ENCODE data around the gene SYCP3. TPM values are rescaled to one million over a fixed set of nuclear protein-coding genes. Genes with fewer than 3 reads are reported as not detected.
A peak's percentile ranks its signal among the peaks of the same experiment; 100 is the strongest.

The SYCP3 gene
- total and polyA plus RNA-seq, 2 of the 13 experiments (the other 11 are each of a cell fraction or from before 2014, with no cell fraction given), result not detected

DNA sequence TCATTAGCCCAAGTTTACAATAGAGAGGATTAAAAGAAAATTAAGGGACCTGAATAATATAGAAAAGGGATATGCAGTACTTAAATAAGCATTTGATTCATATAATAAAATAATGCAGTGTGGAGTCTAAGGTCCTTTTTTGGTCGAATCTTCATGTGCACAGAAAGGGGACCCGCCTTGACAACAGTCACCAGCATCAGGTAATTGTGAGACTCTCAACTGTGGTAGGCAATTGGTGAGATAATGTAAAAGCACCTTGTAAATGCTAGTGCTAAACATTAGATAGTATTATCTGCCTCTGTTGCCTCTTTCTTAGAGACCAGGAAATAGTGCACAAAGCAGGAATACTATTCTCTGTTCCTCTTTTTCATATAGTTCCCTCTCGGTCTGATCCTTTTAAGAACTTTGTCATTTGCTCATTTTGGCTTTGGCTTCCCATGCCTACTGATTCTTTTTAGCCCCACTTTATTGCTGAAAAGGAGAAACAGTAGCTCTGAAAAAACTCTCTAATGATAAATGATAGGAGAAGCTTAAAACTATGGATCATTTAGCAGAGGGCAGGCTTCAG, 24.3 kb downstream of the SYCP3 start:
- DNase-seq (ENCODE audit: low spot score) (no peak), ATAC-seq (no peak), FAIRE-seq (no peak)
- POLR2A ChIA-PET, result no interaction called here
- 95% methylated on average over 3 of the region's 3 CpGs for WGBS (ENCODE audit: low lambda C conversion rate)
- BruUV-seq (replicated peaks), result no TSS peak
- Histone ChIP-seq H3K4me2 (ENCODE audit: low read depth, low read length) (no peak overlapping the region), H3K27me3 (ENCODE audit: control insufficient read depth in 1 of 2, insufficient read depth in 2 of 2, low read length in 2 of 2) (no peaks in the 10 kb centered on the region; a peak in 1 of 5 replicates), H3K27ac (ENCODE audit: extremely low read length, insufficient read depth, low read length) (peak overlapping the region; percentile 2), H3K4me3 (replicated peaks in 1 of 3; ENCODE audit: insufficient read depth in 1 of 3, low read depth in 2 of 3, low read length in 3 of 3) (no peak overlapping the region), H3K9ac (ENCODE audit: insufficient read depth, low read depth, low read length) (no peak overlapping the region), H3K4me1 (ENCODE audit: insufficient read depth, low read length) (peaks cover 47% of the 10 kb centered on the region), H2AFZ (ENCODE audit: low read length) (no peak overlapping the region), H4K20me1 (ENCODE audit: insufficient read depth, low read length) (peaks cover 10% of the 10 kb centered on the region), H3K9me3 (ENCODE audit: low read length) (no peaks in the 10 kb centered on the region), H3K79me2 (ENCODE audit: insufficient read depth, low read length) (peaks cover 82% of the 10 kb centered on the region), H3K36me3 (replicated peaks in 1 of 2; ENCODE audit: control insufficient read depth in 1 of 2, insufficient read depth in 2 of 2, low read length in 2 of 2) (peaks cover 5 to 40% of the 10 kb centered on the region in 2 experiments)
- CTCF ChIA-PET (ENCODE audit: low intra/inter-chr PET ratio, low total read pairs), result no interaction called here
- in situ Hi-C loops (cut with HindIII; ENCODE audit: extremely low pct_ligation_motif_present, low pct_unique_long_range_greater_than_20kb) (no loop called here), intact Hi-C loops (cut with micrococcal nuclease; ENCODE audit: unreplicated experiment) (loop anchor here (5.0 kb wide), 2 partner anchors 43 to 98 kb away; no protein-coding TSS in a partner anchor)
- TF ChIP-seq, protein P1, sequence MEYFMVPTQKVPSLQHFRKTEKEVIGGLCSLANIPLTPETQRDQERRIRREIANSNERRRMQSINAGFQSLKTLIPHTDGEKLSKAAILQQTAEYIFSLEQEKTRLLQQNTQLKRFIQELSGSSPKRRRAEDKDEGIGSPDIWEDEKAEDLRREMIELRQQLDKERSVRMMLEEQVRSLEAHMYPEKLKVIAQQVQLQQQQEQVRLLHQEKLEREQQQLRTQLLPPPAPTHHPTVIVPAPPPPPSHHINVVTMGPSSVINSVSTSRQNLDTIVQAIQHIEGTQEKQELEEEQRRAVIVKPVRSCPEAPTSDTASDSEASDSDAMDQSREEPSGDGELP (IDR thresholded peaks at IDR 0.05; ENCODE audit: borderline replicate concordance, low read depth), result no peak
- TF ChIP-seq RBM22 (optimal IDR thresholded peaks at IDR 0.05; ENCODE audit: low read length), result peak; percentile 81
- TF ChIP-seq DNMT1 (CRISPR knock-in tag; IDR thresholded peaks at IDR 0.05), result no peak
- no peak for TF ChIP-seq TEAD2 (CRISPR knock-in tag; IDR thresholded peaks at IDR 0.05)

DNA sequence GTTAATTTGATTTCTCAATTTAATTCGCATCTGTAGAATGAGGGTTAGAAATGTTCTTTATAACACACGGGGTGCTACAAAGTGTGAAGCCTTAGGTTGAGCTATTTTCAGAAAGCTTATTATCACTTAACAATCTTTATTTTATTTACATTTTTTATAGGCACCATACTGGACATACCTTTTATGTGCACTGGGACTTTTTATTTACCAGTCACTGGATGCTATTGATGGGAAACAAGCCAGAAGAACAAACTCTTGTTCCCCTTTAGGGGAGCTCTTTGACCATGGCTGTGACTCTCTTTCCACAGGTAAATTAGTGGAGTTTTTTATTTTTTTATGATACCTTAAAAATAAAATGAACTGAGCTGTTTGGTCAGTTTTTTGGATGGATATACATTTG, 25.3 kb downstream of the SYCP3 start:
- no peak for DNase-seq (ENCODE audit: low spot score)
- H3K4me2 ChIP-seq (ENCODE audit: low read depth, low read length), result peak overlapping the region; percentile 86
- WGBS (ENCODE audit: low lambda C conversion rate), result 59% methylated on average over 2 of the region's 2 CpGs
- ATAC-seq, result no peak
- H3K9ac ChIP-seq (ENCODE audit: insufficient read depth, low read depth, low read length), result peak overlapping the region; percentile 48
- H3K79me2 ChIP-seq (ENCODE audit: insufficient read depth, low read length), result peaks cover 92% of the 10 kb centered on the region
- POLR2A ChIA-PET, result interaction anchor here (0.8 to 2.1 kb wide), 3 partner anchors 16 to 115 kb away, joined by 3 to 20 read pairs (median 3); partner anchors contain the start of gene CHPT1
- no peak for FAIRE-seq
- no peaks in the 10 kb centered on the region; a peak in 1 of 5 replicates for H3K27me3 ChIP-seq (ENCODE audit: control insufficient read depth in 1 of 2, insufficient read depth in 2 of 2, low read length in 2 of 2)
- CTCF ChIA-PET (ENCODE audit: low intra/inter-chr PET ratio, low total read pairs), result no interaction called here
- no peaks in the 10 kb centered on the region for H3K9me3 ChIP-seq (ENCODE audit: low read length)
- in situ Hi-C loops (cut with HindIII; ENCODE audit: extremely low pct_ligation_motif_present, low pct_unique_long_range_greater_than_20kb) (no loop called here), intact Hi-C loops (cut with micrococcal nuclease; ENCODE audit: unreplicated experiment) (loop anchor here (2.0 to 5.0 kb wide), 4 partner anchors 15 to 143 kb away; no protein-coding TSS in a partner anchor)
- BruUV-seq (replicated peaks), result no TSS peak
- peak overlapping the region; percentile 70 for H3K27ac ChIP-seq (ENCODE audit: extremely low read length, insufficient read depth, low read length)
- H3K4me3 ChIP-seq (replicated peaks in 1 of 3; ENCODE audit: insufficient read depth in 1 of 3, low read depth in 2 of 3, low read length in 3 of 3), result peak overlapping the region in 1 of 3 experiments; percentile 25; a peak in 1 of 6 replicates
- peaks cover 57% of the 10 kb centered on the region for H3K4me1 ChIP-seq (ENCODE audit: insufficient read depth, low read length)
- peaks cover 3 to 33% of the 10 kb centered on the region in 2 experiments for H3K36me3 ChIP-seq (replicated peaks in 1 of 2; ENCODE audit: control insufficient read depth in 1 of 2, insufficient read depth in 2 of 2, low read length in 2 of 2)
- H2AFZ ChIP-seq (ENCODE audit: low read length), result no peak overlapping the region
- H4K20me1 ChIP-seq (ENCODE audit: insufficient read depth, low read length), result peaks cover 10% of the 10 kb centered on the region
- TF ChIP-seq, protein P2, sequence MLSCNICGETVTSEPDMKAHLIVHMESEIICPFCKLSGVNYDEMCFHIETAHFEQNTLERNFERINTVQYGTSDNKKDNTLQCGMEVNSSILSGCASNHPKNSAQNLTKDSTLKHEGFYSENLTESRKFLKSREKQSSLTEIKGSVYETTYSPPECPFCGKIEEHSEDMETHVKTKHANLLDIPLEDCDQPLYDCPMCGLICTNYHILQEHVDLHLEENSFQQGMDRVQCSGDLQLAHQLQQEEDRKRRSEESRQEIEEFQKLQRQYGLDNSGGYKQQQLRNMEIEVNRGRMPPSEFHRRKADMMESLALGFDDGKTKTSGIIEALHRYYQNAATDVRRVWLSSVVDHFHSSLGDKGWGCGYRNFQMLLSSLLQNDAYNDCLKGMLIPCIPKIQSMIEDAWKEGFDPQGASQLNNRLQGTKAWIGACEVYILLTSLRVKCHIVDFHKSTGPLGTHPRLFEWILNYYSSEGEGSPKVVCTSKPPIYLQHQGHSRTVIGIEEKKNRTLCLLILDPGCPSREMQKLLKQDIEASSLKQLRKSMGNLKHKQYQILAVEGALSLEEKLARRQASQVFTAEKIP (CRISPR knock-in tag; IDR thresholded peaks at IDR 0.05; ENCODE audit: borderline replicate concordance), result no peak
- TF ChIP-seq, protein P3, sequence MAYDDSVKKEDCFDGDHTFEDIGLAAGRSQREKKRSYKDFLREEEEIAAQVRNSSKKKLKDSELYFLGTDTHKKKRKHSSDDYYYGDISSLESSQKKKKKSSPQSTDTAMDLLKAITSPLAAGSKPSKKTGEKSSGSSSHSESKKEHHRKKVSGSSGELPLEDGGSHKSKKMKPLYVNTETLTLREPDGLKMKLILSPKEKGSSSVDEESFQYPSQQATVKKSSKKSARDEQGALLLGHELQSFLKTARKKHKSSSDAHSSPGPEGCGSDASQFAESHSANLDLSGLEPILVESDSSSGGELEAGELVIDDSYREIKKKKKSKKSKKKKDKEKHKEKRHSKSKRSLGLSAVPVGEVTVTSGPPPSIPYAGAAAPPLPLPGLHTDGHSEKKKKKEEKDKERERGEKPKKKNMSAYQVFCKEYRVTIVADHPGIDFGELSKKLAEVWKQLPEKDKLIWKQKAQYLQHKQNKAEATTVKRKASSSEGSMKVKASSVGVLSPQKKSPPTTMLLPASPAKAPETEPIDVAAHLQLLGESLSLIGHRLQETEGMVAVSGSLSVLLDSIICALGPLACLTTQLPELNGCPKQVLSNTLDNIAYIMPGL (CRISPR knock-in tag; IDR thresholded peaks at IDR 0.05; ENCODE audit: borderline replicate concordance in 1 of 2, low read depth in 1 of 2), result no peak
- TF ChIP-seq ZNF616 (CRISPR knock-in tag; IDR thresholded peaks at IDR 0.05; ENCODE audit: low read depth) (no peak), ATAD3A (CRISPR knock-in tag; IDR thresholded peaks at IDR 0.05) (no peak), TBP (CRISPR knock-in tag; IDR thresholded peaks at IDR 0.05) (no peak)
- TF ChIP-seq, protein P4, sequence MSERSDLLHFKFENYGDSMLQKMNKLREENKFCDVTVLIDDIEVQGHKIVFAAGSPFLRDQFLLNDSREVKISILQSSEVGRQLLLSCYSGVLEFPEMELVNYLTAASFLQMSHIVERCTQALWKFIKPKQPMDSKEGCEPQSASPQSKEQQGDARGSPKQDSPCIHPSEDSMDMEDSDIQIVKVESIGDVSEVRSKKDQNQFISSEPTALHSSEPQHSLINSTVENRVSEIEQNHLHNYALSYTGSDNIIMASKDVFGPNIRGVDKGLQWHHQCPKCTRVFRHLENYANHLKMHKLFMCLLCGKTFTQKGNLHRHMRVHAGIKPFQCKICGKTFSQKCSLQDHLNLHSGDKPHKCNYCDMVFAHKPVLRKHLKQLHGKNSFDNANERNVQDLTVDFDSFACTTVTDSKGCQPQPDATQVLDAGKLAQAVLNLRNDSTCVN (CRISPR knock-in tag; IDR thresholded peaks at IDR 0.05; ENCODE audit: borderline replicate concordance), result no peak
